Spleen (tissue), 11 donors: ENCODE results near the gene SNCAIP. TPM values are rescaled to one million over a fixed set of nuclear protein-coding genes. Genes with fewer than 3 reads are reported as not detected.

Experiments
- DNase-seq: peaks from one replicate; pipeline ENCODE4 v3.0.0-alpha.2; 2020
- H3K27ac ChIP-seq, 8 donors: fragments of 200-600 bp; sonication (generic) in 7 of 8; 1 replicate in 4 of 8; 2 replicates in 4 of 8; pipeline versions ENCODE4 v1.5.0 to v1.8.0; 2016 to 2021; ENCODE audit warnings: inconsistent platforms in 4 of 8, mild to moderate bottlenecking in 4 of 8, moderate library complexity in 1 of 8
- H3K27me3 ChIP-seq, 7 donors: fragments of 200-600 bp; sonication (generic) in 6 of 7; replicated peaks in 1 of 7; 1 replicate in 4 of 7; 2 replicates in 3 of 7; pipeline versions ENCODE4 v1.5.0 to v1.8.0; 2016 to 2021; ENCODE audit warnings: inconsistent platforms in 3 of 7, mild to moderate bottlenecking in 1 of 7
- H3K36me3 ChIP-seq, 6 donors: fragments of 200-600 bp; sonication (generic) in 5 of 6; 1 replicate in 4 of 6; 2 replicates in 2 of 6; pipeline versions ENCODE4 v1.5.0 to v1.8.0; 2016 to 2021; ENCODE audit warnings: inconsistent platforms in 2 of 6
- H3K4me1 ChIP-seq, 6 donors: fragments of 200-600 bp; sonication (generic) in 5 of 6; 1 replicate in 3 of 6; 2 replicates in 3 of 6; pipeline versions ENCODE4 v1.5.0 to v1.8.0; 2016 to 2021; ENCODE audit warnings: inconsistent platforms in 3 of 6
- H3K4me3 ChIP-seq, 8 donors: fragments of 200-600 bp; sonication (generic) in 7 of 8; 1 replicate in 4 of 8; 2 replicates in 4 of 8; pipeline versions ENCODE4 v1.5.0 to v1.8.0; 2016 to 2021; ENCODE audit warnings: inconsistent platforms in 4 of 8, mild to moderate bottlenecking in 4 of 8, moderate library complexity in 2 of 8
- H3K9me3 ChIP-seq, 8 donors: fragments of 200-600 bp; sonication (generic) in 7 of 8; 1 replicate in 4 of 8; 2 replicates in 4 of 8; pipeline versions ENCODE4 v1.5.0 to v1.8.0; 2016 to 2021; ENCODE audit warnings: inconsistent platforms in 4 of 8
- CTCF ChIP-seq, 11 experiments: fragments of 200-600 bp in 7 of 11; fragments of 450-650 bp in 4 of 11; sonication (generic) in 4 of 11; IDR thresholded peaks in 8 of 11; conservative IDR thresholded peaks in 3 of 11; 1 replicate in 7 of 11; 2 replicates in 4 of 11; pipeline versions ENCODE4 v1.4.0 to v1.8.0; 2016 to 2021; ENCODE audit warnings: antibody characterized with exemption in 11 of 11, inconsistent platforms in 4 of 11, mild to moderate bottlenecking in 1 of 11
- POLR2A ChIP-seq, 3 donors: fragments of 450-650 bp; IDR thresholded peaks; one replicate each; pipeline ENCODE4 v1.5.1; 2017; ENCODE audit warnings: antibody characterized with exemption in 3 of 3, mild to moderate bottlenecking in 1 of 3
- POLR2AphosphoS5 ChIP-seq, 3 donors: sonication (generic); formaldehyde crosslinking; IDR thresholded peaks; one replicate each; pipeline ENCODE4 v1.5.1; 2017; ENCODE audit warnings: antibody characterized with exemption in 3 of 3
- WGBS, 5 donors: extraction: QIAGEN DNeasy Blood & Tissue Kit in 3 of 5; methylation state at CpG; one replicate each; pipeline versions ENCODE4 v1.1.5 to v1.1.7; 2013 to 2018; 5-methylcytosine and 5-hydroxymethylcytosine counted together
- intact Hi-C: fragments of 100-400 bp; cut with DNase I; formaldehyde crosslinking; loops from one replicate; pipeline ENCODE4 v1.15.0; 2023; ENCODE audit warnings: low total_unique reads
- polyA plus RNA-seq, 3 donors: library from polyadenylated mRNA; stranded (reverse); fragments of 200-250 nt; gene quantifications; one replicate each; pipeline ENCODE4 v1.2.1, GENCODE V29; 2013
- total RNA-seq, 7 donors: library from RNA; depleted of rRNA in 3 of 7; stranded (reverse); fragments of >200 nt in 3 of 7; fragmentation: NEBNext Ultra II Directional in 4 of 7; extraction: Animal tissue kit (Norgen Biotek cat#: 25700) in 4 of 7; gene quantifications; one replicate each; pipeline versions ENCODE4 v1.1.0 to v1.2.1, GENCODE V29; 2016 to 2021
- donor health status: healthy with polysubstance abuse.
- donor health status: DM: no; HTN: no; CAD: no; lungs with moderate emphysema.
- donor health status: DM: no; HTN: no; CAD: no.
- donor health status: Bipolar disorder and iron deficiency.
- donor health status: healthy.
- donor health status: DM: no; HTN: no; CAD: no.
- donor health status: DM: yes; HTN: yes; CAD: no.

SNCAIP gene
- total and polyA plus RNA-seq, 10 donors = 5.4 to 51.3 (median 17.8) TPM

- intact Hi-C loops = no loop called here
- no peaks in the 10 kb centered on the region for H3K4me1 ChIP-seq
- no peak for DNase-seq
- no peaks in the 10 kb centered on the region for H3K27me3 ChIP-seq
- no peak overlapping the region for H3K4me3 ChIP-seq
- no peak overlapping the region for H3K27ac ChIP-seq
- TF ChIP-seq POLR2A (IDR thresholded peaks at IDR 0.05) (no peak), CTCF (IDR thresholded peaks at IDR 0.05 in 8 of 11, conservative IDR thresholded peaks at IDR 0.05 in 3 of 11) (no peak), POLR2AphosphoS5 (IDR thresholded peaks at IDR 0.05) (no peak)
- 93 to 98% (median 93%) methylated on average over 1 of the region's 1 CpG for WGBS, 5 donors
- H3K9me3 ChIP-seq = no peaks in the 10 kb centered on the region
- peaks cover 0 to 3% (median 0%) of the 10 kb centered on the region in 6 donors for H3K36me3 ChIP-seq
Measured at GRCh38 chr5:122439645-122440044, 127.6 kb downstream of the SNCAIP start.

- no peaks in the 10 kb centered on the region for H3K4me1 ChIP-seq
- 33 to 69% (median 56%) methylated on average over 1 of the region's 1 CpG for WGBS, 5 donors
- H3K9me3 ChIP-seq = no peaks in the 10 kb centered on the region
- H3K4me3 ChIP-seq = no peak overlapping the region
- peaks cover 0 to 5% (median 0%) of the 10 kb centered on the region in 6 donors for H3K36me3 ChIP-seq
- TF ChIP-seq CTCF (IDR thresholded peaks at IDR 0.05 in 8 of 11, conservative IDR thresholded peaks at IDR 0.05 in 3 of 11) (no peak), POLR2AphosphoS5 (IDR thresholded peaks at IDR 0.05) (no peak), POLR2A (IDR thresholded peaks at IDR 0.05) (no peak)
- no peaks in the 10 kb centered on the region for H3K27me3 ChIP-seq
- intact Hi-C loops = no loop called here
- no peak for DNase-seq
- H3K27ac ChIP-seq = no peak overlapping the region
Measured at GRCh38 chr5:122442938-122443337, 130.9 kb downstream of the SNCAIP start.

GRCh38 chr5:122444411-122444810, 132.4 kb downstream of the SNCAIP start:
- H3K9me3 ChIP-seq = no peaks in the 10 kb centered on the region
- no peaks in the 10 kb centered on the region for H3K27me3 ChIP-seq
- H3K36me3 ChIP-seq = peaks cover 0 to 5% (median 0%) of the 10 kb centered on the region in 6 donors
- intact Hi-C loops = no loop called here
- no peaks in the 10 kb centered on the region for H3K4me1 ChIP-seq
- WGBS, 5 donors = 87 to 96% (median 94%) methylated on average over 5 of the region's 5 CpGs
- H3K27ac ChIP-seq = no peak overlapping the region
- DNase-seq = no peak
- H3K4me3 ChIP-seq = no peak overlapping the region
- TF ChIP-seq CTCF (IDR thresholded peaks at IDR 0.05 in 8 of 11, conservative IDR thresholded peaks at IDR 0.05 in 3 of 11) (no peak), POLR2A (IDR thresholded peaks at IDR 0.05) (no peak), POLR2AphosphoS5 (IDR thresholded peaks at IDR 0.05) (no peak)

- no peaks in the 10 kb centered on the region for H3K4me1 ChIP-seq
- H3K4me3 ChIP-seq = no peak overlapping the region
- H3K27me3 ChIP-seq = no peaks in the 10 kb centered on the region
- intact Hi-C loops = no loop called here
- no peak for TF ChIP-seq POLR2A (IDR thresholded peaks at IDR 0.05)
- TF ChIP-seq POLR2AphosphoS5 (IDR thresholded peaks at IDR 0.05) = no peak
- no peak overlapping the region for H3K27ac ChIP-seq
- H3K9me3 ChIP-seq = no peaks in the 10 kb centered on the region
- peaks cover 0 to 8% (median 0%) of the 10 kb centered on the region in 6 donors for H3K36me3 ChIP-seq
- 55 to 92% (median 57%) methylated on average over 1 of the region's 1 CpG for WGBS, 5 donors
- DNase-seq = no peak
Measured at GRCh38 chr5:122445070-122445469, 133.0 kb downstream of the SNCAIP start.

GRCh38 chr5:122447072-122447471, 135.0 kb downstream of the SNCAIP start:
- no peak for DNase-seq
- no peaks in the 10 kb centered on the region for H3K27me3 ChIP-seq
- intact Hi-C loops = no loop called here
- H3K9me3 ChIP-seq = no peaks in the 10 kb centered on the region
- no peak overlapping the region for H3K4me3 ChIP-seq
- peaks cover 0 to 27% (median 0%) of the 10 kb centered on the region in 6 donors for H3K36me3 ChIP-seq
- H3K4me1 ChIP-seq = no peaks in the 10 kb centered on the region
- TF ChIP-seq POLR2AphosphoS5 (IDR thresholded peaks at IDR 0.05) = no peak
- no peak for TF ChIP-seq CTCF (IDR thresholded peaks at IDR 0.05 in 8 of 11, conservative IDR thresholded peaks at IDR 0.05 in 3 of 11)
- TF ChIP-seq POLR2A (IDR thresholded peaks at IDR 0.05) = no peak
- 92 to 98% (median 95%) methylated on average over 3 of the region's 3 CpGs for WGBS, 5 donors
- no peak overlapping the region for H3K27ac ChIP-seq
